Suprapubic skin (tissue), 4 donors: Measurements from ENCODE around the gene HCN2. TPM values are rescaled to one million over a fixed set of nuclear protein-coding genes. Genes with fewer than 3 reads are reported as not detected.

Experiments
- DNase-seq, 2 donors: peaks; one replicate each; pipeline ENCODE4 v3.0.0-alpha.2; 2019; ENCODE audit warnings: low spot score in 2 of 2
- H3K27ac ChIP-seq: fragments of 200-600 bp; sonication (generic); one replicate; pipeline ENCODE4 v1.5.1; 2019
- H3K27me3 ChIP-seq: fragments of 200-600 bp; sonication (generic); one replicate; pipeline ENCODE4 v1.5.1; 2019
- H3K36me3 ChIP-seq: fragments of 200-600 bp; sonication (generic); one replicate; pipeline ENCODE4 v1.5.1; 2019
- H3K4me1 ChIP-seq: fragments of 200-600 bp; sonication (generic); one replicate; pipeline ENCODE4 v1.5.1; 2019
- H3K4me3 ChIP-seq: fragments of 200-600 bp; sonication (generic); one replicate; pipeline ENCODE4 v1.5.1; 2019; ENCODE audit warnings: mild to moderate bottlenecking
- H3K9me3 ChIP-seq: fragments of 200-600 bp; sonication (generic); one replicate; pipeline ENCODE4 v1.5.1; 2019
- EP300 ChIP-seq: sonication (generic); formaldehyde crosslinking; IDR thresholded peaks from one replicate; pipeline ENCODE4 v1.6.1; 2017; ENCODE audit warnings: antibody characterized with exemption
- POLR2A ChIP-seq, 2 donors: fragments of 450-650 bp; IDR thresholded peaks; one replicate each; pipeline ENCODE4 v1.6.1; 2017; ENCODE audit warnings: antibody characterized with exemption in 2 of 2, mild to moderate bottlenecking in 2 of 2, moderate library complexity in 2 of 2
- POLR2AphosphoS5 ChIP-seq, 3 donors: sonication (generic); formaldehyde crosslinking; IDR thresholded peaks; one replicate each; pipeline ENCODE4 v1.6.1; 2017; ENCODE audit warnings: antibody characterized with exemption in 3 of 3
- WGBS: methylation state at CpG from one replicate; pipeline ENCODE4 v1.1.5; 2018; 5-methylcytosine and 5-hydroxymethylcytosine counted together
- total RNA-seq, 4 donors: library from RNA; depleted of rRNA; stranded (reverse); fragments of >200 nt; gene quantifications; one replicate each; pipeline ENCODE4 v1.1.0, GENCODE V29; 2016
- TF ChIP-seq, protein P1 (sequence below), 2 donors: fragments of 200-600 bp in 1 of 2; fragments of 450-650 bp in 1 of 2; sonication (generic) in 1 of 2; IDR thresholded peaks; one replicate each; pipeline ENCODE4 v1.5.1; 2016 to 2019; ENCODE audit warnings: antibody characterized with exemption in 2 of 2, mild to moderate bottlenecking in 1 of 2, moderate library complexity in 1 of 2

Gene HCN2
- total RNA-seq, 4 donors from 2014 or later: 0.11 to 1.7 (median 0.81) TPM

DNA sequence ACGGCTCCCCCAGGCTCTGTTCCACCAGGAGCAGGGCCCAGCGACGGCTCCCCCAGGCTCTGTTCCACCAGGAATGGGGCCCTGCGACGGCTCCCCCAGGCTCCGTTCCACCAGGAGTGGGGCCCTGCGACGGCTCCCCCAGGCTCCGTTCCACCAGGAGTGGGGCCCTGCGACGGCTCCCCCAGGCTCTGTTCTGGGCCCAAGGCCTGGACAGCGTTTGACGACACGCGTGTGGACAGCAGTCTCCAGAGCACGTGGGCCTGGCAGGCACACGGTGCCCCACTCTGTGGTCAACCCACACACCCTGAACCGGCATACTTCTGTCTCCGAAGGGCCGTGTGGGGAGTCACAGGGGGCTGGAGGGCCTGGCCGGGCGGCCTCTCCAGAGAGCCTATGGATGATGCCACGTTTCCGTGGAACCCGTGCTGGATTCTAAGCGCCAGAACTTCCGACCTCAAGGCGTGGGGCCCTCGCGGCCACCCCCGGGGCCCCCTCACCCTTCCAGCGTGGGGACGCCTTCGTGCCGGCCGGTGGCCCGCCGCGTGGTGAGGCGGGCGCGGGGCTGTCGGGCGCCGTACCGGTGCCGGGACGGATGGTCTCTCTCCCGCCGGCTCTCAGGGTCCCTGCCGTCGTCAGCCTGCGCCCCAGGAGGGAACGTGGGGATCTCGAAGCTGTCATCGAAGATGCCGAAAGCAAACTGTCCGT is 61.6 kb downstream of the HCN2 start:
- no peak for DNase-seq
- Histone ChIP-seq H3K36me3 (peaks cover 78% of the 10 kb centered on the region), H3K4me1 (peaks cover 7% of the 10 kb centered on the region), H3K9me3 (no peaks in the 10 kb centered on the region), H3K27ac (no peak overlapping the region), H3K27me3 (no peaks in the 10 kb centered on the region), H3K4me3 (no peak overlapping the region)
- 97% methylated on average over 40 of the region's 58 CpGs for WGBS
- TF ChIP-seq POLR2AphosphoS5 (IDR thresholded peaks at IDR 0.05): no peak
- TF ChIP-seq POLR2A (IDR thresholded peaks at IDR 0.05): no peak
- no peak for TF ChIP-seq EP300
- TF ChIP-seq, protein P1, sequence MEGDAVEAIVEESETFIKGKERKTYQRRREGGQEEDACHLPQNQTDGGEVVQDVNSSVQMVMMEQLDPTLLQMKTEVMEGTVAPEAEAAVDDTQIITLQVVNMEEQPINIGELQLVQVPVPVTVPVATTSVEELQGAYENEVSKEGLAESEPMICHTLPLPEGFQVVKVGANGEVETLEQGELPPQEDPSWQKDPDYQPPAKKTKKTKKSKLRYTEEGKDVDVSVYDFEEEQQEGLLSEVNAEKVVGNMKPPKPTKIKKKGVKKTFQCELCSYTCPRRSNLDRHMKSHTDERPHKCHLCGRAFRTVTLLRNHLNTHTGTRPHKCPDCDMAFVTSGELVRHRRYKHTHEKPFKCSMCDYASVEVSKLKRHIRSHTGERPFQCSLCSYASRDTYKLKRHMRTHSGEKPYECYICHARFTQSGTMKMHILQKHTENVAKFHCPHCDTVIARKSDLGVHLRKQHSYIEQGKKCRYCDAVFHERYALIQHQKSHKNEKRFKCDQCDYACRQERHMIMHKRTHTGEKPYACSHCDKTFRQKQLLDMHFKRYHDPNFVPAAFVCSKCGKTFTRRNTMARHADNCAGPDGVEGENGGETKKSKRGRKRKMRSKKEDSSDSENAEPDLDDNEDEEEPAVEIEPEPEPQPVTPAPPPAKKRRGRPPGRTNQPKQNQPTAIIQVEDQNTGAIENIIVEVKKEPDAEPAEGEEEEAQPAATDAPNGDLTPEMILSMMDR (IDR thresholded peaks at IDR 0.05): no peak

DNA sequence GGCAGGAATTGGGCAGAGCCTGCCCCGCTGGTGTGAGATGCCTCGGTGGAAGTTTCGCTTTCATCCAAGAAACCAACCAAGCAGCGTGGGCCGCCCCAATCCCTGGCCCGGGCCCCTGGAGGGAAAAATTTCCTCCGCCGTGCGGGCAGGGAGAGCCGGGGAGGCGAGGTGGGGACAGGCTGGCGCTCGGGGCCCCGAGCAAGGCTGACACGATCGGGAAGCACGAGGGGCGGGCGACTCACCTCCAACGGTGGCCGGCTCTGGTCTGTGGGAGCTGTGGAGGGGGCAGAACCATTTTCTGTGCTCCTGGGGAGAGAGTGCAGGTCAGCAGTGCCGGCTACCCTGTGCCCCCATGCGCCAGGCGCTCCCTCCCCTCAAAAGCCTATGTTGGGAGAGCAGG is 62.3 kb downstream of the HCN2 start:
- Histone ChIP-seq H3K4me1 (peaks cover 14% of the 10 kb centered on the region), H3K27me3 (no peaks in the 10 kb centered on the region), H3K36me3 (peaks cover 76% of the 10 kb centered on the region), H3K4me3 (no peak overlapping the region), H3K9me3 (no peaks in the 10 kb centered on the region), H3K27ac (no peak overlapping the region)
- 91% methylated on average over 14 of the region's 24 CpGs for WGBS
- no peak for DNase-seq
- no peak for TF ChIP-seq POLR2AphosphoS5 (IDR thresholded peaks at IDR 0.05)

DNA sequence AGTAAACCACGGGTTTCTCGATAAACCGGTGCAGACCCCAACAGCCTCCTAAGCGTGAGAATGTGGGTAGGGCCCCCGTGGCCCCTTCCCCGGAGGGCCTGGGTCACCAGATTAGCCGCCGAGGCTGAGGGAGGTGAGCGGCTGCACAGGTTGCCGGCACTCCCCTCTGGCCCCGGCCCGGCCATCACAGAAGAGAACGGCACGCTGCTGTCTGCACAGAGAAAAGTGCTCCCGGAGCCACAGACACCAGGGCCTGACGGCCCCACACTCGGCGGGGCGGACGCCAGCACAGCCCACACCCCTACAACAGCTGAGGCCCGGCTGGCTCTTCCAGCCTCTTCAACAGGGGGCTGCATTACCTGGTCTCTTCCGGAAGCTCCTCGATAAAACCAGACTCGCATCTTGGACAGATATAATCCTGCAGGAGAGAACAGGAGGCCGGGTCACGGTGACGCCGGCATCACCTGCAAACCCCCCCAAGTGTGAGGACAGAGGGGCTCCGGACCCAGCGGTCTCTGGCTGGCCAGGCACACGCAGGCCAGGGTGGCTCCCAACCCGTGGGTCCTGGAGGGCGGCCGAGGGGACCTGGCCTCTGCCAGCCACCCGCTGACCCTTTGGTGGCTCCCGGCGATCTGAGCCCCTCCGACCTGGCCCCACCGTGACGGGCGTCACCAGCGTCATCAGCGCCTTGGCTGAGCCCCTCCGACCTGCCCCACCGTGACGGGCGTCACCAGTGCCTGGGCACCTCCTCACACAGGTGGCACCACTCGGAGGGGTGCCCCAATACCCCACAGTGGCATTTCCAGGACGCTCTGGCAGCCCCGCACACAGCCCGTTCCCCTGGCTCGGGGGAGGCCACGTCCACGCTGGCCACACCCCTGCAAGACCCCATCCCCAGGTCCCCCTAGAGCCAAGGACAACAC is 63.0 kb downstream of the HCN2 start:
- no peak overlapping the region for H3K27ac ChIP-seq
- H3K9me3 ChIP-seq: no peaks in the 10 kb centered on the region
- H3K4me1 ChIP-seq: peaks cover 21% of the 10 kb centered on the region
- no peak for TF ChIP-seq POLR2AphosphoS5 (IDR thresholded peaks at IDR 0.05)
- TF ChIP-seq EP300: no peak
- TF ChIP-seq, protein P1 (IDR thresholded peaks at IDR 0.05): no peak
- TF ChIP-seq POLR2A (IDR thresholded peaks at IDR 0.05): no peak
- H3K4me3 ChIP-seq: no peak overlapping the region
- no peak for DNase-seq
- H3K36me3 ChIP-seq: peaks cover 75% of the 10 kb centered on the region
- WGBS: 95% methylated on average over 25 of the region's 54 CpGs
- H3K27me3 ChIP-seq: no peaks in the 10 kb centered on the region

DNA sequence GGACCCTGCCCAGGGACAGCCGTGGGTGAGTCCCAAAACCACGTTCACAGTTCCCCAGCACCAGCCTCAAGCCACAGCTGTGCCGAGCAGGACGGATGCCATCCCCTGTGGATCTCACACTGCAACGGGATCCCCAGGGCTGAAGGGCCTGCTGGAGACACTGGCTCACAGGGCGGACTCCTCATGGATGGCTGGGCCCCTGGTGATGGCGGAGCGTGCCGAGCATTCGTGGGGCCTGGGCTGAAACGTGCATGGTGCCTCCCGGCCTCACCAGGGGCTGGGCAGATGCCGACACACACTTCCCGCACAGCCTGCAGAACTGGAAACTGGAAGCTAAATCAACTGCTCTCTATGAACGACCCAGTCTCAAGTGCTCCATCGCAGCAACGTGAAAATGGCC is 63.7 kb downstream of the HCN2 start:
- WGBS: 90% methylated on average over 7 of the region's 17 CpGs
- no peak overlapping the region for H3K27ac ChIP-seq
- TF ChIP-seq EP300 (no peak), POLR2AphosphoS5 (IDR thresholded peaks at IDR 0.05) (no peak), POLR2A (IDR thresholded peaks at IDR 0.05) (no peak)
- TF ChIP-seq, protein P1 (IDR thresholded peaks at IDR 0.05): no peak
- DNase-seq: no peak
- H3K4me1 ChIP-seq: peaks cover 28% of the 10 kb centered on the region
- H3K4me3 ChIP-seq: no peak overlapping the region
- no peaks in the 10 kb centered on the region for H3K27me3 ChIP-seq
- H3K36me3 ChIP-seq: peaks cover 68% of the 10 kb centered on the region
- H3K9me3 ChIP-seq: no peaks in the 10 kb centered on the region

DNA sequence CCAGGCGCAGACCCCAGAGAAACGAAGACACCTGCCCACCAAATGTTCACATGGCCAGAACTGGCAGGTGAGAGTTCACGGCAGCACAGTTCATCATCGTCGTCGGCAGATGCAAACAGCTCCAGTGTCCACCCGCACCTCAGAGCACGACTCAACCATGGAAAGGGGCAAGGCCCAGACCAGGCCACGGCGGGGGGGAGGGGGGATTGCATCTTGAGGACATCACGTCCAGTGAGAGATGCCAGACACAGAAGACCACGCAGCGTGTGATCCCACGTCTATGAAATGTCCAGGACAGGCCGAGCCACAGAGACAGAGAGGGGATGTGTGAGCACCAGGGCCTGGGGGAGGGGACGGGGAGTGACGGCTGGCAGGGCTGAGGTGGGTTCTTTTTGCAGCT is 66.0 kb downstream of the HCN2 start:
- TF ChIP-seq, protein P1 (IDR thresholded peaks at IDR 0.05): no peak
- no peak for TF ChIP-seq POLR2A (IDR thresholded peaks at IDR 0.05)
- TF ChIP-seq POLR2AphosphoS5 (IDR thresholded peaks at IDR 0.05): no peak
- TF ChIP-seq EP300: no peak
- peaks cover 51% of the 10 kb centered on the region for H3K4me1 ChIP-seq
- 79% methylated on average over 10 of the region's 17 CpGs for WGBS
- H3K4me3 ChIP-seq: no peak overlapping the region
- peaks cover 47% of the 10 kb centered on the region for H3K36me3 ChIP-seq
- H3K9me3 ChIP-seq: no peaks in the 10 kb centered on the region
- H3K27ac ChIP-seq: no peak overlapping the region
- no peak for DNase-seq
- H3K27me3 ChIP-seq: no peaks in the 10 kb centered on the region
